ENCODE measurements around the gene EXOSC7. TPM values are rescaled to one million over a fixed set of nuclear protein-coding genes. Genes with fewer than 3 reads are reported as not detected.

The EXOSC7 gene
- total and polyA plus RNA-seq, 9 of the 15 experiments (the other 6 are each of a cell fraction or from before 2014, with no cell fraction given): 88.5 to 237 (median 112) TPM

DNA sequence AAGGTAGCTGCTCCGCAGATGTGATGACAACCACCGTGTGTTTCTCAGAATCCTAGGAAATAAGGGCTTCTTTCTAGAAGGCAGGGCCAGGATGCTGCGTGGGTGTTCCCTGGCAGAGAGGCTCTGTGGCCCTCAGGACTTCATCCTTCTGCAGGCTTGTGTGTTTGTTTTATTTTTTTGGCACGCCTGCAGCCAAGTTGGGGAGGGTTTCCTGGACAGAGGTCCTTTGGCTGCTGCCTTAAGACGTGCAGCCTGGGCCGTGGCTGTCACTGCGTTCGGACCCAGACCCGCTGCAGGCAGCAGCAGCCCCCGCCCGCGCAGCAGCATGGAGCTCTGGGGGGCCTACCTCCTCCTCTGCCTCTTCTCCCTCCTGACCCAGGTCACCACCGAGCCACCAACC, 50.0 kb downstream of the EXOSC7 start, which contains the start of gene CLEC3B:
Gene CLEC3B, plus strand, starts transcription at position 266 of the 400 bp plus-strand sequence. Its CDS starts 60 bp downstream, at position 326.
- peaks cover 6 to 27% of the 10 kb centered on the region in 2 experiments; a peak in 3 of 5 replicates for H3K27me3 ChIP-seq (ENCODE audit: control insufficient read depth in 2 of 2, insufficient read depth in 2 of 2, low read length in 2 of 2)
- ATAC-seq: no peak
- no peak within 1 kb of the TSS for H3K4me3 ChIP-seq
- H4K20me1 ChIP-seq (replicated peaks; ENCODE audit: control insufficient read depth, insufficient read depth, low read length): 0 out of 2 replicates have a peak, but pooled peaks cover 5% of the 10 kb centered on the region
- ChIA-PET CTCF (ENCODE audit: low intra/inter-chr PET ratio) (no interaction called here), POLR2A (no interaction called here)
- BruUV-seq (replicated peaks): no TSS peak
- FAIRE-seq: no peak
- no peak within 1 kb of the TSS for H3K9ac ChIP-seq (ENCODE audit: insufficient read depth in 1 of 2, low read depth in 2 of 2, low read length in 2 of 2)
- in situ Hi-C loops (cut with MboI): loop anchor here (25.0 kb wide), 1 partner anchor 1386 kb away; the partner anchor contains the start of genes CCR5AS and CCRL2
- no peaks in the 10 kb centered on the region for H3K9me3 ChIP-seq (replicated peaks; ENCODE audit: control insufficient read depth, insufficient read depth, low read depth, low read length)
- no peak for DNase-seq (ENCODE audit: extremely low read depth in 1 of 4, low spot score in 3 of 4)
- H2AFZ ChIP-seq (ENCODE audit: low read depth, low read length): no peak within 1 kb of the TSS
- H3K27ac ChIP-seq (ENCODE audit: extremely low read depth, low read depth, low read length): no peak within 1 kb of the TSS
- WGBS (ENCODE audit: insufficient coverage, low coverage, missing lambda C conversion rate): 5% methylated on average over 10 of the region's 13 CpGs
- H3K79me2 ChIP-seq (ENCODE audit: control insufficient read depth, insufficient read depth, low read length): no peaks in the 10 kb centered on the region
- H3K4me2 ChIP-seq (ENCODE audit: insufficient read depth, low read length): no peak within 1 kb of the TSS
- no peaks in the 10 kb centered on the region for H3K9me1 ChIP-seq (ENCODE audit: control insufficient read depth, insufficient read depth, low read length)
- intact Hi-C loops (cut with micrococcal nuclease): no loop called here
- peaks cover 4 to 7% of the 10 kb centered on the region in 2 experiments; a peak in 3 of 5 replicates for H3K4me1 ChIP-seq (replicated peaks in 1 of 2; ENCODE audit: control insufficient read depth in 2 of 2, insufficient read depth in 2 of 2, low read length in 2 of 2)
- H3K36me3 ChIP-seq (ENCODE audit: control insufficient read depth, insufficient read depth, low read length): no peaks in the 10 kb centered on the region
- TF ChIP-seq HCFC1 (IDR thresholded peaks at IDR 0.05; ENCODE audit: low read depth, low read length) (no peak), NCOA6 (IDR thresholded peaks at IDR 0.05) (no peak), NCOA1 (IDR thresholded peaks at IDR 0.05; ENCODE audit: low read depth) (no peak), SRSF3 (IDR thresholded peaks at IDR 0.05; ENCODE audit: insufficient read depth, low read length) (no peak), ETV6 (IDR thresholded peaks at IDR 0.05; ENCODE audit: borderline replicate concordance in 1 of 2, low read depth in 2 of 2, low read length in 1 of 2) (no peak), ETV6 (CRISPR knock-in tag; IDR thresholded peaks at IDR 0.05; ENCODE audit: borderline replicate concordance) (no peak), ZNF444 (CRISPR knock-in tag; IDR thresholded peaks at IDR 0.05) (no peak), TCF3 (CRISPR knock-in tag; IDR thresholded peaks at IDR 0.05) (no peak), JUN (IDR thresholded peaks at IDR 0.05; ENCODE audit: borderline replicate concordance, low read depth, low read length) (no peak), JUN (CRISPR knock-in tag; IDR thresholded peaks at IDR 0.05; ENCODE audit: borderline replicate concordance) (no peak), COPS2 (conservative IDR thresholded peaks at IDR 0.05) (no peak), HDGF (IDR thresholded peaks at IDR 0.05) (no peak)
- TF ChIP-seq, protein P1, sequence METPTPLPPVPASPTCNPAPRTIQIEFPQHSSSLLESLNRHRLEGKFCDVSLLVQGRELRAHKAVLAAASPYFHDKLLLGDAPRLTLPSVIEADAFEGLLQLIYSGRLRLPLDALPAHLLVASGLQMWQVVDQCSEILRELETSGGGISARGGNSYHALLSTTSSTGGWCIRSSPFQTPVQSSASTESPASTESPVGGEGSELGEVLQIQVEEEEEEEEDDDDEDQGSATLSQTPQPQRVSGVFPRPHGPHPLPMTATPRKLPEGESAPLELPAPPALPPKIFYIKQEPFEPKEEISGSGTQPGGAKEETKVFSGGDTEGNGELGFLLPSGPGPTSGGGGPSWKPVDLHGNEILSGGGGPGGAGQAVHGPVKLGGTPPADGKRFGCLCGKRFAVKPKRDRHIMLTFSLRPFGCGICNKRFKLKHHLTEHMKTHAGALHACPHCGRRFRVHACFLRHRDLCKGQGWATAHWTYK (CRISPR knock-in tag; IDR thresholded peaks at IDR 0.05): no peak

Measured in K562 (cell line).